NCI-H2227 (cell line): Measurements from ENCODE around the gene HIBCH.
"Not testable (repeated sequence)": the region's sequence is repeated elsewhere in the genome, so short reads cannot be mapped to it uniquely, and the experiment has no call there.

ENCODE experiments used
- DNase-seq: peaks from one replicate; lab custom pipeline; 2025; ENCODE audit not compliant: unreplicated experiment; lab: John Stamatoyannopoulos, UW

HIBCH gene

GRCh38 chr2:190254063-190254850, 65.4 kb downstream of the HIBCH start:
- no peak for DNase-seq

- no peak for DNase-seq
Measured at GRCh38 chr2:190250421-190250820, 69.2 kb downstream of the HIBCH start.

GRCh38 chr2:190235551-190236075, 84.0 kb downstream of the HIBCH start:
- no peak for DNase-seq

GRCh38 chr2:190235101-190235500, 84.5 kb downstream of the HIBCH start:
- no peak for DNase-seq

- not testable (repeated sequence) for DNase-seq
Measured at GRCh38 chr2:190223989-190224388, 95.6 kb downstream of the HIBCH start.

GRCh38 chr2:190222745-190223144, 96.9 kb downstream of the HIBCH start:
- DNase-seq: not testable (repeated sequence)

GRCh38 chr2:190221429-190221828, 98.2 kb downstream of the HIBCH start:
- no peak for DNase-seq

GRCh38 chr2:190219186-190219585, 100.4 kb downstream of the HIBCH start:
- DNase-seq: no peak

GRCh38 chr2:190217616-190218015, 102.0 kb downstream of the HIBCH start:
- no peak for DNase-seq

GRCh38 chr2:190216829-190217228, 102.8 kb downstream of the HIBCH start:
- peak; percentile 60 for DNase-seq

GRCh38 chr2:190215620-190216019, 104.0 kb downstream of the HIBCH start:
- no peak for DNase-seq

- DNase-seq: no peak
Measured at GRCh38 chr2:190214426-190215194, 105.0 kb downstream of the HIBCH start.

GRCh38 chr2:190213441-190214335, 105.9 kb downstream of the HIBCH start:
- DNase-seq: no peak

GRCh38 chr2:190210471-190210870, 109.2 kb downstream of the HIBCH start:
- DNase-seq: no peak

- DNase-seq: no peak
Measured at GRCh38 chr2:190209559-190209958, 110.1 kb downstream of the HIBCH start.

GRCh38 chr2:190207930-190208329, 111.7 kb downstream of the HIBCH start:
- no peak for DNase-seq

GRCh38 chr2:190205657-190206056, 114.0 kb downstream of the HIBCH start:
- no peak for DNase-seq

GRCh38 chr2:190202604-190203003, 117.0 kb downstream of the HIBCH start:
- no peak for DNase-seq

- no peak for DNase-seq
Measured at GRCh38 chr2:190202018-190202417, 117.6 kb downstream of the HIBCH start.

- DNase-seq: no peak
Measured at GRCh38 chr2:190200603-190201002, 119.0 kb downstream of the HIBCH start.

GRCh38 chr2:190199530-190199929, 120.1 kb downstream of the HIBCH start:
- no peak for DNase-seq
